BJ (cell line): ENCODE results near the gene CS. TPM values are rescaled to one million over a fixed set of nuclear protein-coding genes. Genes with fewer than 3 reads are reported as not detected.
A peak's percentile ranks its signal among the peaks of the same experiment; 100 is the strongest.

ENCODE experiments used
- CTCF ChIA-PET: fragments of 350-600 bp; formaldehyde crosslinking; extraction: SDS; loops from one replicate; lab custom pipeline; 2021; ENCODE audit warnings: antibody characterized with exemption, inconsistent platforms; lab: Yijun Ruan, JAX
- POLR2A ChIA-PET: fragments of 300-600 bp; sonication (Branson Sonifier 250); formaldehyde crosslinking; extraction: SDS; loops from one replicate; lab custom pipeline; 2021; ENCODE audit warnings: antibody characterized with exemption; lab: Charles Lee
- DNase-seq: peaks from one replicate; pipeline ENCODE4 v3.0.0-alpha.2; 2011; ENCODE audit warnings: low read depth
- H3K27me3 ChIP-seq: 2 replicates; pipeline ENCODE4 v1.6.0; 2011; ENCODE audit warnings: low read length; ENCODE audit not compliant: control insufficient read depth, insufficient read depth
- H3K36me3 ChIP-seq: 2 replicates; pipeline ENCODE4 v1.5.1; 2011; ENCODE audit warnings: low read length; ENCODE audit not compliant: control insufficient read depth, insufficient read depth
- H3K4me3 ChIP-seq: 2 replicates; pipeline ENCODE4 v1.5.1; 2011; ENCODE audit warnings: low read depth, mild to moderate bottlenecking, control low read depth, low read length
- polyA plus RNA-seq: library from polyadenylated mRNA; depleted of rRNA; stranded (reverse); fragments of >200 nt; gene quantifications from 2 replicates; pipeline ENCODE4 v1.2.3, GENCODE V29; 2011; rRNA removed
- TF ChIP-seq, protein P1 (sequence below): IDR thresholded peaks from 2 replicates; pipeline ENCODE4 v1.5.1; 2011; ENCODE audit warnings: low read depth, mild to moderate bottlenecking, control low read depth, inconsistent platforms, low read length, moderate library complexity; ENCODE audit not compliant: insufficient read depth

The CS gene
- polyA plus RNA-seq, 1 experiment = 150 TPM

- Histone ChIP-seq H3K4me3 (peak within 1 kb of the TSS; percentile 91), H3K27me3 (no peaks in the 10 kb centered on the region), H3K36me3 (peaks cover 5% of the 10 kb centered on the region)
- ChIA-PET POLR2A (interaction anchor here (0.8 to 2.2 kb wide), 8 partner anchors 22 to 248 kb away, joined by 3 to 25 read pairs (median 5); partner anchors contain the start of genes CNPY2, ESYT1, RAB5B and SMARCC2), CTCF (interaction anchor here (0.6 to 4.2 kb wide), 20 partner anchors 10 to 270 kb away, joined by 3 to 132 read pairs (median 4); partner anchors contain the start of genes ANKRD52, COQ10A, MYL6B and SMARCC2)
- DNase-seq = peak; percentile 91
- TF ChIP-seq, protein P1, sequence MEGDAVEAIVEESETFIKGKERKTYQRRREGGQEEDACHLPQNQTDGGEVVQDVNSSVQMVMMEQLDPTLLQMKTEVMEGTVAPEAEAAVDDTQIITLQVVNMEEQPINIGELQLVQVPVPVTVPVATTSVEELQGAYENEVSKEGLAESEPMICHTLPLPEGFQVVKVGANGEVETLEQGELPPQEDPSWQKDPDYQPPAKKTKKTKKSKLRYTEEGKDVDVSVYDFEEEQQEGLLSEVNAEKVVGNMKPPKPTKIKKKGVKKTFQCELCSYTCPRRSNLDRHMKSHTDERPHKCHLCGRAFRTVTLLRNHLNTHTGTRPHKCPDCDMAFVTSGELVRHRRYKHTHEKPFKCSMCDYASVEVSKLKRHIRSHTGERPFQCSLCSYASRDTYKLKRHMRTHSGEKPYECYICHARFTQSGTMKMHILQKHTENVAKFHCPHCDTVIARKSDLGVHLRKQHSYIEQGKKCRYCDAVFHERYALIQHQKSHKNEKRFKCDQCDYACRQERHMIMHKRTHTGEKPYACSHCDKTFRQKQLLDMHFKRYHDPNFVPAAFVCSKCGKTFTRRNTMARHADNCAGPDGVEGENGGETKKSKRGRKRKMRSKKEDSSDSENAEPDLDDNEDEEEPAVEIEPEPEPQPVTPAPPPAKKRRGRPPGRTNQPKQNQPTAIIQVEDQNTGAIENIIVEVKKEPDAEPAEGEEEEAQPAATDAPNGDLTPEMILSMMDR = no peak
These were observed 78.2 kb downstream of the CS start, which contains the start of gene RNF41 for GRCh38 chr12:56221757-56222530. Gene RNF41, minus strand, starts transcription at chr12:56221922. Its CDS starts 7,875 bp downstream, at chr12:56214047.

Other genes with a start within 250 kb of the CS start
- gene ERBB3, start 220.2 kb downstream of the CS start, polyA plus RNA-seq = 4.7 and 6.0 TPM in 2 replicates
- gene PA2G4, start 195.8 kb downstream of the CS start, polyA plus RNA-seq = 134 and 215 TPM in 2 replicates
- gene RPL41, start 183.7 kb downstream of the CS start, polyA plus RNA-seq = 5,645 and 7,867 TPM in 2 replicates
- gene ZC3H10, start 182.1 kb downstream of the CS start, polyA plus RNA-seq = 1.4 and 1.6 TPM in 2 replicates
- 180 and 264 TPM in 2 replicates for gene ESYT1, start 172.1 kb downstream of the CS start, polyA plus RNA-seq
- 74.1 and 75.4 TPM in 2 replicates for gene MYL6B, start 147.7 kb downstream of the CS start, polyA plus RNA-seq
- 5,667 and 6,879 TPM in 2 replicates for gene MYL6, start 142.0 kb downstream of the CS start, polyA plus RNA-seq
- 60.7 and 72.6 TPM in 2 replicates for gene SMARCC2, start 110.8 kb downstream of the CS start, polyA plus RNA-seq
- 212 and 338 TPM in 2 replicates for gene RNF41, start 78.4 kb downstream of the CS start, polyA plus RNA-seq
- gene NABP2, start 76.0 kb downstream of the CS start, polyA plus RNA-seq = 47.5 and 52.0 TPM in 2 replicates
- gene SLC39A5, start 70.3 kb downstream of the CS start, polyA plus RNA-seq = not detected in 2 replicates
- 21.0 and 26.8 TPM in 2 replicates for gene ANKRD52, start 41.9 kb downstream of the CS start, polyA plus RNA-seq
- gene COQ10A, start 33.4 kb downstream of the CS start, polyA plus RNA-seq = 13.7 and 14.1 TPM in 2 replicates
- 179 and 239 TPM in 2 replicates for gene CNPY2, start 15.7 kb upstream of the CS start, polyA plus RNA-seq
- gene PAN2, start 33.7 kb upstream of the CS start, polyA plus RNA-seq = 27.2 and 32.3 TPM in 2 replicates
- gene IL23A, start 38.6 kb upstream of the CS start, polyA plus RNA-seq = 0.12 TPM in 1 of 2 replicates, not detected in the other
- gene STAT2, start 59.8 kb upstream of the CS start, polyA plus RNA-seq = 154 TPM in 2 replicates
- not detected in 2 replicates for gene APOF, start 62.5 kb upstream of the CS start, polyA plus RNA-seq
- gene TIMELESS, start 149.1 kb upstream of the CS start, polyA plus RNA-seq = 2.3 and 2.9 TPM in 2 replicates
- 0.10 and 0.12 TPM in 2 replicates for gene MIP, start 154.3 kb upstream of the CS start, polyA plus RNA-seq
- gene SPRYD4, start 168.2 kb upstream of the CS start, polyA plus RNA-seq = 2.4 and 2.6 TPM in 2 replicates
- 0.13 and 0.18 TPM in 2 replicates for gene GLS2, start 187.8 kb upstream of the CS start, polyA plus RNA-seq
- gene RBMS2, start 221.5 kb upstream of the CS start, polyA plus RNA-seq = 67.9 and 68.4 TPM in 2 replicates